ENCODE data around the gene POLG.
A peak's percentile ranks its signal among the peaks of the same experiment; 100 is the strongest.

The POLG gene

GRCh38 chr15:89370120-89370977 lies 35.7 kb upstream of the POLG start:
- DNase-seq (ENCODE audit: low read depth), result no peak

- DNase-seq (ENCODE audit: low read depth), result no peak
These were observed 34.8 kb upstream of the POLG start for GRCh38 chr15:89369341-89369947.

- no peak for DNase-seq (ENCODE audit: low read depth)
These were observed 34.1 kb upstream of the POLG start for GRCh38 chr15:89368566-89369223.

GRCh38 chr15:89367485-89368451 lies 33.1 kb upstream of the POLG start:
- DNase-seq (ENCODE audit: low read depth), result no peak

GRCh38 chr15:89366656-89367393 lies 32.2 kb upstream of the POLG start:
- no peak for DNase-seq (ENCODE audit: low read depth)

GRCh38 chr15:89365462-89366065 lies 30.9 kb upstream of the POLG start:
- DNase-seq (ENCODE audit: low read depth), result no peak

- no peak for DNase-seq (ENCODE audit: low read depth)
These were observed 30.3 kb upstream of the POLG start for GRCh38 chr15:89364741-89365450.

- DNase-seq (ENCODE audit: low read depth), result no peak
These were observed 29.7 kb upstream of the POLG start for GRCh38 chr15:89364341-89364740.

GRCh38 chr15:89363770-89364169 lies 29.1 kb upstream of the POLG start:
- no peak for DNase-seq (ENCODE audit: low read depth)

- no peak for DNase-seq (ENCODE audit: low read depth)
These were observed 28.5 kb upstream of the POLG start for GRCh38 chr15:89363133-89363532.

GRCh38 chr15:89362203-89363101 lies 27.8 kb upstream of the POLG start:
- DNase-seq (ENCODE audit: low read depth), result no peak

GRCh38 chr15:89361451-89362202 lies 27.0 kb upstream of the POLG start:
- peak; percentile 12 for DNase-seq (ENCODE audit: low read depth)

- no peak for DNase-seq (ENCODE audit: low read depth)
These were observed 25.8 kb upstream of the POLG start for GRCh38 chr15:89360294-89360971.

GRCh38 chr15:89359471-89360293 lies 25.1 kb upstream of the POLG start:
- DNase-seq (ENCODE audit: low read depth), result no peak

GRCh38 chr15:89358755-89359439 lies 24.3 kb upstream of the POLG start:
- DNase-seq (ENCODE audit: low read depth), result peak; percentile 71

GRCh38 chr15:89358435-89358754 lies 23.8 kb upstream of the POLG start:
- DNase-seq (ENCODE audit: low read depth), result no peak

Data from activated T-helper 1 cell treated with Interleukin-2 at 50 U/mL for 16 hours (primary cell).